Left ventricle myocardium inferior (tissue), 1 donor: ENCODE measurements around the gene ZNF688. TPM values are rescaled to one million over a fixed set of nuclear protein-coding genes. Genes with fewer than 3 reads are reported as not detected.
A peak's percentile ranks its signal among the peaks of the same experiment; 100 is the strongest.
"Not testable (repeated sequence)": the region's sequence is repeated elsewhere in the genome, so short reads cannot be mapped to it uniquely, and the experiment has no call there.

Source experiments
- DNase-seq: peaks from one replicate; pipeline ENCODE4 v3.0.0-alpha.2; 2020
- H3K27ac ChIP-seq: fragments of 200-600 bp; replicated peaks from 2 replicates; pipeline ENCODE4 v1.8.0; 2021
- H3K27me3 ChIP-seq: fragments of 200-600 bp; 2 replicates; pipeline ENCODE4 v1.8.0; 2021; ENCODE audit warnings: low read depth
- H3K36me3 ChIP-seq: fragments of 200-600 bp; 2 replicates; pipeline ENCODE4 v1.8.0; 2021
- H3K4me1 ChIP-seq: fragments of 200-600 bp; 2 replicates; pipeline ENCODE4 v1.8.0; 2021
- H3K4me3 ChIP-seq: fragments of 200-600 bp; 2 replicates; pipeline ENCODE4 v1.8.0; 2021; ENCODE audit warnings: mild to moderate bottlenecking, moderate library complexity
- H3K9me3 ChIP-seq: fragments of 200-600 bp; replicated peaks from 2 replicates; pipeline ENCODE4 v1.8.0; 2021
- CTCF ChIP-seq: fragments of 200-600 bp; IDR thresholded peaks from 2 replicates; pipeline ENCODE4 v1.8.0; 2021; ENCODE audit warnings: antibody characterized with exemption, mild to moderate bottlenecking, borderline replicate concordance
- intact Hi-C: fragments of 100-400 bp; cut with micrococcal nuclease; formaldehyde crosslinking; loops from one replicate; pipeline ENCODE4 v1.11.0; 2022
- total RNA-seq: library from RNA; stranded (reverse); fragmentation: NEBNext Ultra II Directional; extraction: Animal tissue kit (Norgen Biotek cat#: 25700); gene quantifications from one replicate; pipeline ENCODE4 v1.2.1, GENCODE V29; 2021
- donor health status: DM: no; HTN: yes; CAD: no; lungs with severe emphysema.

Gene ZNF688
- total RNA-seq, 1 donor from 2014 or later: 10.8 TPM

DNA sequence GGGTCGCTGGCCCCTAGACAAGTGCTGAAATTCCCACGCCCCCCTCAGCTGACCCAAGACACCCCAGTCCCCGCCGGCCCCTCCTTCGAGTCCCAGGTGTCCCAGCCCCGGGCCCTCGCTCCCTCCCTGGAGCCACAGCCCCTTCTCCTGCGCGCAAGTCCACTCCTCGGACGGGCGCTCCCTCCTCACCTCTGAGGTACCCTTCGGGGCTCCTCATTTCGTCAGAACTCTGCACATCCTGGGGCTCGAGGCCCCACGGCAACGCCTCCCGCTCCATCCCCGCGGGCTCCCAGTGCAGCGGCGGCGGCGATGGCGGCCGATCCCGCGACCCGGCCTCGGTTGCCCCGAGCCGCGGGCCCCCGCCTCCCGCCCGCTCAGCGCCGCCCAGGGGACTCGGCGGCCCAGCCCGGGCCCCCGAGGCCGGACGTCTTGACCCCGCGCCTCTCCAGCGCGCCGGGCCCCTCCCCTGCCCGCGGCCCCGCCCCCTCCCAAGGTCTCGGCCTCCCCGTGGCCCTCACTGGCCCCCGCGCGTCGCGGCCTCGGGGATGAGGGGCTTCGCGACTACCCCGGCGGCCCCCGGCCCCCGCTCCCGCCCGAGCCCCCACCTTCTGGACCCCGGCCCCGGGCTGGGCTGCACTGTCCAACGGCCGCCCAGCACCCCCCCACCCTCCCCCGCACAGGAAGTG lies 45.2 kb downstream of the ZNF688 start, which contains the start of gene ZNF768:
Gene ZNF768 (minus strand): TSS at position 430 of the 686 bp plus-strand sequence. CDS start 153 bp downstream, at position 277.
- H3K27me3 ChIP-seq: no peaks in the 10 kb centered on the region
- peak; percentile 39 for DNase-seq
- H3K4me1 ChIP-seq: peaks cover 50% of the 10 kb centered on the region
- peak within 1 kb of the TSS; percentile 98 for H3K27ac ChIP-seq
- no peak for TF ChIP-seq CTCF
- H3K9me3 ChIP-seq: no peaks in the 10 kb centered on the region
- H3K36me3 ChIP-seq: peaks cover 11% of the 10 kb centered on the region
- intact Hi-C loops: loop anchor here (10.0 kb wide), 1 partner anchor 81 kb away; the partner anchor contains the start of gene SEPHS2
- peak within 1 kb of the TSS; percentile 76 for H3K4me3 ChIP-seq

GRCh38 chr16:30525844-30526136 lies 45.7 kb downstream of the ZNF688 start:
- H3K27ac ChIP-seq: peak overlapping the region; percentile 98
- peaks cover 10% of the 10 kb centered on the region for H3K36me3 ChIP-seq
- no peaks in the 10 kb centered on the region for H3K9me3 ChIP-seq
- no peaks in the 10 kb centered on the region for H3K27me3 ChIP-seq
- TF ChIP-seq CTCF: no peak
- H3K4me1 ChIP-seq: peaks cover 50% of the 10 kb centered on the region
- intact Hi-C loops: loop anchor here (10.0 kb wide), 1 partner anchor 81 kb away; the partner anchor contains the start of gene SEPHS2
- no peak for DNase-seq
- H3K4me3 ChIP-seq: peak overlapping the region; percentile 76

GRCh38 chr16:30524575-30525568 lies 46.6 kb downstream of the ZNF688 start:
- intact Hi-C loops: loop anchor here (10.0 kb wide), 1 partner anchor 80 kb away; the partner anchor contains the start of gene SEPHS2

GRCh38 chr16:30523768-30524574 lies 47.5 kb downstream of the ZNF688 start:
- Histone ChIP-seq H3K4me3 (peak overlapping the region; percentile 37), H3K27ac (peak overlapping the region; percentile 51), H3K27me3 (no peaks in the 10 kb centered on the region), H3K36me3 (peaks cover 10% of the 10 kb centered on the region), H3K9me3 (no peaks in the 10 kb centered on the region), H3K4me1 (peaks cover 50% of the 10 kb centered on the region)
- DNase-seq: peak; percentile 55
- TF ChIP-seq CTCF: no peak
- intact Hi-C loops: loop anchor here (10.0 kb wide), 1 partner anchor 79 kb away; the partner anchor contains the start of gene SEPHS2

More at GRCh38 chr16:30524575-30525568, 46.6 kb downstream of the ZNF688 start:
- peak overlapping the region; percentile 98 for H3K27ac ChIP-seq
- peaks cover 10% of the 10 kb centered on the region for H3K36me3 ChIP-seq
- H3K4me3 ChIP-seq: peak overlapping the region; percentile 76
- no peak for DNase-seq
- no peak for TF ChIP-seq CTCF
- H3K4me1 ChIP-seq: peaks cover 50% of the 10 kb centered on the region
- no peaks in the 10 kb centered on the region for H3K27me3 ChIP-seq
- no peaks in the 10 kb centered on the region for H3K9me3 ChIP-seq

GRCh38 chr16:30522702-30523463 lies 48.6 kb downstream of the ZNF688 start:
- not testable (repeated sequence) for DNase-seq, H3K4me3 ChIP-seq, H3K9me3 ChIP-seq, H3K27ac ChIP-seq, H3K27me3 ChIP-seq
- intact Hi-C loops: loop anchor here (10.0 kb wide), 1 partner anchor 78 kb away; the partner anchor contains the start of gene SEPHS2
- H3K36me3 ChIP-seq: peaks cover 10% of the 10 kb centered on the region
- peaks cover 41% of the 10 kb centered on the region for H3K4me1 ChIP-seq
